Epithelial cell of esophagus (primary cell): ENCODE data around the gene EPN3.

Source experiments
- DNase-seq: peaks from one replicate; pipeline ENCODE4 v3.0.0; 2010; ENCODE audit warnings: low read depth
- H3K4me3 ChIP-seq: 2 replicates; pipeline ENCODE4 v1.5.1; 2011; ENCODE audit warnings: mild to moderate bottlenecking, low read length, control low read depth
- TF ChIP-seq, protein P1 (sequence below): IDR thresholded peaks from 2 replicates; pipeline ENCODE4 v1.5.1; 2011; ENCODE audit warnings: low read depth, mild to moderate bottlenecking, low read length, control low read depth, inconsistent platforms; ENCODE audit not compliant: insufficient read depth; ENCODE audit errors: missing control alignments

The EPN3 gene

GRCh38 chr17:50508573-50509460 is 23.7 kb upstream of the EPN3 start:
- TF ChIP-seq, protein P1, sequence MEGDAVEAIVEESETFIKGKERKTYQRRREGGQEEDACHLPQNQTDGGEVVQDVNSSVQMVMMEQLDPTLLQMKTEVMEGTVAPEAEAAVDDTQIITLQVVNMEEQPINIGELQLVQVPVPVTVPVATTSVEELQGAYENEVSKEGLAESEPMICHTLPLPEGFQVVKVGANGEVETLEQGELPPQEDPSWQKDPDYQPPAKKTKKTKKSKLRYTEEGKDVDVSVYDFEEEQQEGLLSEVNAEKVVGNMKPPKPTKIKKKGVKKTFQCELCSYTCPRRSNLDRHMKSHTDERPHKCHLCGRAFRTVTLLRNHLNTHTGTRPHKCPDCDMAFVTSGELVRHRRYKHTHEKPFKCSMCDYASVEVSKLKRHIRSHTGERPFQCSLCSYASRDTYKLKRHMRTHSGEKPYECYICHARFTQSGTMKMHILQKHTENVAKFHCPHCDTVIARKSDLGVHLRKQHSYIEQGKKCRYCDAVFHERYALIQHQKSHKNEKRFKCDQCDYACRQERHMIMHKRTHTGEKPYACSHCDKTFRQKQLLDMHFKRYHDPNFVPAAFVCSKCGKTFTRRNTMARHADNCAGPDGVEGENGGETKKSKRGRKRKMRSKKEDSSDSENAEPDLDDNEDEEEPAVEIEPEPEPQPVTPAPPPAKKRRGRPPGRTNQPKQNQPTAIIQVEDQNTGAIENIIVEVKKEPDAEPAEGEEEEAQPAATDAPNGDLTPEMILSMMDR: no peak
- DNase-seq: no peak
- H3K4me3 ChIP-seq: peak overlapping the region; percentile 33

GRCh38 chr17:50511058-50511457 is 21.5 kb upstream of the EPN3 start:
- peak; percentile 39 for DNase-seq
- TF ChIP-seq, protein P1: no peak
- no peak overlapping the region for H3K4me3 ChIP-seq

- H3K4me3 ChIP-seq: no peak overlapping the region
- no peak for DNase-seq
- TF ChIP-seq, protein P1: no peak
These were observed 19.0 kb upstream of the EPN3 start for GRCh38 chr17:50513495-50513894.

DNA sequence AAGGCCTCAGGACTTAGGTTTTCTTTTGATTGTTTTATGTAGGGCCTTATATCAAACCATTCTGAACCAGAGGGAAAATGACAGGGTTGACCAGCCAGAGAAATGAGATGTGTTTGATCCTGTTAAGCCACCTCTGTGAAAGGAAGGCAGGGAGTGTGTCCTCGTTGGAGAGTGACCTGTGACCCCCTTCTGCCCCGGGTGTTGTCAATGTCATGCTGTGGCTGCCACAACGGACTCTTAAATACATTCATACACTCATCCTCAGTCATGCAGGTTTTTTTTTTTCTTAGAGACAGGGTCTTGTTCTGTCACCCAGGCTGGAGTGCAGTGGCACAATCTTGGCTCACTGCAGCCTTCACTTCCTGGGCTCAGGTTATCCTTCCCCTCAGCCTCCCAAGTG is 18.1 kb upstream of the EPN3 start:
- H3K4me3 ChIP-seq: no peak overlapping the region
- no peak for DNase-seq
- TF ChIP-seq, protein P1: no peak

DNA sequence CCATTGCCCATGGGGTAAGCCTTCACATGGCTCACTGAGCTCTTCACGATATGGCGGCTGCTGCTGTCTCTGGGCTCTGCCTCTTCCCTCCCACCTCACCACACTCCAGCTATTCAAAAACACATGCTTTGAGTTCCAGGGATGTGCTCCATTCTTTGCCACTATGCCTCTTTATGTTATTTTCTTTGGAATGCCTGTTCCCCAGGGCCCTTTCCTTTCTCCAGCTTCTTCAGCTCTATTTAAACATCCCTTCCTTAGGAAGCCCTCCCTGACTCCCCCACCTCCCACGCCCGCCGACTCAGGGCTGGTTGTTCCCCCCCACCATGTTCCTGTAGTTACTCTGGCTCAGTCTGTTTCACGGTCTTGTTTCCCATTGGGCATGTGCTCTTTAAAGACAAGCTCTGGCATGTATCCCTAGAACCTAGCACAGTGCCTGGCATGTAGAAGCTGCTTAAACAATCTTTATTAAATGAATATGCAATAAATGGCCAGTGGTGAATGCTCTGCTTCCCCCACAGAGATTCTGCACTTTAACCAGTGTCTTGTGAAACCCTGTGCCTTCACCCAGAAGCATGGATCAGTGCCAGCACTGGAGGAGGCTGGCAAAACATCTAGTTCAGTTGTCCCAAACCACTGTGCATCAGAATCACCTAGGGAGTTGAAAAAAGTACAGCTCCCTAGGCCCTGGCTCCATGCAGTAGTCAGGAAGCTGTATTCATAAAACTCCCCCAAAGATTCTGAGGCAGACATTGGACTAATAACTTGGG is 17.4 kb upstream of the EPN3 start:
- DNase-seq: peak; percentile 38
- no peak overlapping the region for H3K4me3 ChIP-seq
- TF ChIP-seq, protein P1: no peak

DNA sequence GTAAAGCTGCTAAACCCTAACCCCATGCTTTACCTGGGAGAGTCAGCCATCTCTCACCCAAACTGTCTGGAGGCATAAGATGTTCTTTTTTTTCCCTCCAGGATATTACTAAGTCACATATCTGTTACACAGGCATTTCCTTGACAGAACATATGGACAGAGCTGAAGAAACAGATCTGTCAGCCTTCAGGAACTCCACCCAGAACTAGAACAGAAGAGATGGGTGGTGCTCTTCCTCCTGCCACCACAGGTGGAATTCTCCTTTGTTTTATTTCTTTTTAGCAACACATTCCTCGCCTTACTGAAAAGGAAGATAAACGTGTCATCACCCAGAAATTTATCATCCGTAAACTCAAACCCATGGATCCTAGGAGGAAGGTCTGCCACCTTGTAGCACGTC is 15.5 kb upstream of the EPN3 start:
- TF ChIP-seq, protein P1: peak; percentile 33
- no peak overlapping the region for H3K4me3 ChIP-seq
- DNase-seq: peak; percentile 70
